ENCODE data around the gene DCAF12.
"Not testable (repeated sequence)": the region's sequence is repeated elsewhere in the genome, so short reads cannot be mapped to it uniquely, and the experiment has no call there.

DCAF12 gene

DNA sequence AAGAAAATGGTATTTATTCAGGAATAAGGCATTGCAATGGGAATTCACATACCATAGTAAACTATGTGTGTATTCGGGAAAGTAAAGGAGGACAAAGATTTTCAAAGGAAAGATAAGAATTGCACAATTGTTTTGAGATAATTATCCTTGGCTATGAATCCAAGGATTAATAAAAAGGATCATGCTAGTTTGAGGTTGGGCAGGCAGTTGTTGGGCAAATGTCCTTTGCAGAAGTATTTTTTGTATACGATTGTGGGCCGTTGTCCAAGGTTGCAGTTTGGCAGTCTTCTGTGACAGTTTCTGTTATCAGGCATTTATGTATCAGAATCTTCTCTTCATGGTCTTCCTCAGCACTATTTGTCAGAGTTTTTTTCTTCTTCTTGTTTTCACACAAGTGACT is 67.2 kb downstream of the DCAF12 start:
- DNase-seq: no peak

DNA sequence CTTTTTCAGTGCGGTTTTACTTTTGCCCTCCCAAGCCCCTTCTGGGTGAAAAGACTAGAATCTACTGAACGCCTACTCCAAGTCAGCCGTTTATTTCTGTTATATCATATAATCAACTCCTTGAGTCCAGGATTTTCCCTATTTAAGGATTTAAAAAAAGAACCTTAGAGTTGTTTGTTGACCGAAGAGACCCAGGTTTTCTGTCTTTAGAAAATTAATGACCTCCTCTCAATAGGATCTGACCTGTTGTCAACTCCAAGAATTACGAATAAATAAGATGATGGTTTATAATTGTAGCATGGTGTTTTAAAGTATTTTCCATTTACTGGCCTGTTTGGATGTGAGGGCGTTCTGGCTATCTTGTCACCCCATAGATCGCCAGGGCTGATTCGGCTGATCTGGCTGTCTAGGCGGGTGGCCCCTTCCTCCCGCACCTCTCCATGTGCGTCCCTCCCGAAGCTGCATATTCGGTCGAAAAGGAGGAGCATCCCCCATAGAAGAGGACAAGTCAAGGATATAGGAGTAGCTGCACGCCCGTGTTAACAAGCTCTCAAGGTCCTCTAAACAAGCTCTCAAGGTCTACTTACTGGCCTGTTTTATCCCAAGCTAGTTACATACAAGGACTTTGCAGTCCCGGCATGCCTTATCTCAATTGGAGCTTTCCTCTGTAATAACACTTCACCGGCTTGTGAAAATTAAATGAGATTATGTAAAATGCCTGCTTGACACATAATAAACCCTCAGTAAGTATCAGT is 76.7 kb downstream of the DCAF12 start:
- DNase-seq: no peak

DNA sequence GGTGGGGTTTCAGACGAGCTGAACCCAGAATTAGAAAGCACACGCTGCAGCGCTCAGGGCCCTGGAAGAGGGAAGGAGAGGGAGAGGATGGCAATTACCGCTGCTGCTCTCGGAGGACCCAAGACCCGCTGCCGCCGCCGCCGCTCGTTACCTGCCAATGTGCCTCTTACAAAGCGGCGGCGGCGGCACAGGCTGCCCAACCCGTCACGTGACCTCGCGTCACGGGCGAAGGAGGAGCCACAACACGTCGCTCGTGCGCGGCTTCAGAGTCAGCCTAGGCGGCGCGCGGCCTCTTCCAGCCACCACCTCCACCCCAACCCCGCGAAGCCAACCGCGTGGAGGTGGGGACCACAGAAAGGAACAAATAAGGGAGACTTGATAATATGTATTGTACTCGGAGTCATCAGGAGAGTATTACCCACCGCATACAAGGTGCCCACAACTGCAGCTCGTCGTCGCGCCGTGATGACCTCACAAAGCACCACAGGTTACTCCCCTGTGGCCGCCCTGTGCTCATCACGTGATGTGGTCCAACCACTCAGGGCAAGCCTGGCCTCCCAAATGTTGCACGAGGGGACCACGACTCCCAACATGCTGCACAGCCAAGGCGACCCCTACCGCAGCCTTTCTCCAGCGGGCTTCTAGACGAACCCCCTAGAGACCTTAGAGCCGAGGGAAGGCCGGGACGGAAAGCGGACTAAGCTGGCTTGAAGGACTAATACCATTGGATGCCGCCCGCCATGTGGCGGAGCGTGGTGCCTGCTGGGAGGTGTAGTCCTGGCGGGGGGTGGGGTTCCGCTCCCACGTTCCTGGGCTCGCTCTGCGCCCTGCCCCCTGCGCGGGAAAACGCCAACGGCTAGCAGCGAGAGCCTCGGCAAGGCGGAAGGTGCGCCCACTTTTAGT is 77.5 kb downstream of the DCAF12 start, which contains the start of gene UBAP2:
Gene UBAP2 (minus strand): TSS at position 161 of the 903 bp plus-strand sequence. CDS start 31,739 bp downstream, outside the sequence.
- peak; percentile 90 for DNase-seq

DNA sequence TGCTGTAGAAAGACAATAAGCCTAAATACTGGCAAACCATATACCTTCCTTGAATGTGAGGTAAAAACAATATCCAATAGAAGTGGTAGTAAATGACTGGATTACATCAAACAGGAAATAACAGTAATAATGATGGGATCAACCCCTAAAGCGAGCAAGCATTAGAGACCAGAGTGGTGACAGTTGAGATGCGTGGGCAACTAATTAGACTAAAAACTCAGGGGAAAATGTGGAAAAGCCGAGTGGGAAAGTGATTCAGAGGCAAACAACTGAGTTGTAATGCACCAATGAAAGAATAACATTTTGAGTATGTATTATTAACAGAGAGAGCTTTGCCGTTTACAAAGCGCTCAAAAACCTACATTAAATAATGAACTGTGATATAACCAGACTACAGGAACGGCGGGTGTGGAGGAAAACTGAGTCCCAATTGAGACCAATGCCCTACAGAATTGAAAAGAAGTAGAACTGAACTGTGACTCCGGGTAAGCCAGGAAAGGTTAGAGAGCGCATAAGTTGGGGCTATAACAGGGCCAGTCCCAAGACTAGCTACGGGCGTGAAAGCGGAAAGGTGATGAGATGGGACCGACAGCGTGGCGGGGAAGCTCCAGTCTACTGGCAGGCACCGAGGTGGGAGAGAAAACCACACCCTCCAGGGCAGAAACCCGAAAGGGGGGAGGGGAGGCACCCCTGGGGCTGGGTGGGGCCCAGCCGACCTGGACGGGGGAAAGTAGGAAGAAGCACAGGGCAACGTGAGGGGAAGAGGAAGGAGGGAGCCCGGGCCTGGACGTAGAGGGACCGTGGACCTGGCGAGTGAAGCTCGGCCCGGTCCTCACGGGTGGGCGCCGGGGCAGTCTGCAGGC is 78.4 kb downstream of the DCAF12 start:
- peak in 1 of 2 experiments; percentile 53 for DNase-seq

DNA sequence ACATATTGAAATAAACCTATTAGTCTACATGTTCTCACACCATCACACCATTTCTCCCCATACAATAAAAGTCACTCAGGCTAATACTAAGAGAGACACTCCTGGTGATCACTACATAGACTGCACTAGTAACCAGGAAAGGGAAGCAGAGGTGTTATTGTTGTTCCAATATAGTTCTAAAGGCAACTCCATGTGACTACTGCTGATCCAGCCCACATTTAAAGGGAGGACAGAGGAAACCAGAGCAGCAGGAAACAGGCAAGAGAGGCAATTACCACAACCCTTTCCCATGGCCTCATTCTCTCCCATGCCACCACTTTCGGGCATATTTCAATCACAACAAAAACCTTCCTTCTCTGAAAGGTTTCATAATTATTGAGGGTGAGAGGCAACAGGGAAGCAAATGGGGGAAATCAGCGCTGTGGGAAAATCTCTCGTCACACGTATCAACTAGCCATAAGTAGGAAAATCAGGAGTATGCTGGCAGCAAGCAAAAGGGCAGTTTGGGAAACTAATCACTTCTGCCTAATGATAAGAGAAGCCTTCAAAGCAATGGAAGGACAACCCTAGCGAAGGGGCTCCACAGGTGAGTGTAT is 79.6 kb downstream of the DCAF12 start:
- peak; percentile 56 to 60 for DNase-seq

DNA sequence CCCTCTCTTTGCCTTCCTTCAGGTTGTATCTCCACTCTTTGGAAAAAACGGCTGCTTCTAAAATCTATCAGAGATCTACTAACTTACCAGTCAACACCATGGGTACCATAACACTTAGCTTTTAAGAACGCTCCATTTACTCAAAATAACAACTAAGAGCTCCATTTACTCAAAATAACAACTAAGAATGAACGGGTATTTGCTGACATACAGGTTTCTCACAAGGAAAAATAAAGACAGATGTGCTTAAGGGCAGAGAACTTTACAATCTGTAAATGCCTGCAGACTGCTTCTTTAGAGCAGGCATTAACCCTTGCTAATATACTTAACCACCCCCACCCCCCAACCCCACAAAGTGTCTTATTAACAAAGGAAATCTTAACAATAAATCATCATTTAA is 80.6 kb downstream of the DCAF12 start:
- DNase-seq: no peak

DNA sequence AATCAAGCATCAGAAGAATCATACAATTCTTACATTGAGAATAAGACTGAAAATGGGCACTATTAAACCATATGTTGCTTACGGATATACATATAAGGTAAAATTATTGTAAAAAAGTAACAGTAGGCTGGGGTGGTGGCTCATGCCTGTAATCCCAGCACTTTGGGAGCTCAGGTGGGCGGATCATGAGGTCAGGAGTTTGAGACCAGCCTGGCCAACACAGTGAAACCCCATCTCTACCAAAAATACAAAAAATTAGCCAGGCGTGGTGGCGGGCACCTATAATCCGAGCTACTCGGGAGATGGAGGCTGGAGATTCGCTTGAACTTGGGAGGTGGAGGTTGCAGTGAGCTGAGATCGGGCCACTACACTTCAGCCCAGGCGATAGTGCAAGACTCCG is 84.4 kb downstream of the DCAF12 start:
- DNase-seq: not testable (repeated sequence)

DNA sequence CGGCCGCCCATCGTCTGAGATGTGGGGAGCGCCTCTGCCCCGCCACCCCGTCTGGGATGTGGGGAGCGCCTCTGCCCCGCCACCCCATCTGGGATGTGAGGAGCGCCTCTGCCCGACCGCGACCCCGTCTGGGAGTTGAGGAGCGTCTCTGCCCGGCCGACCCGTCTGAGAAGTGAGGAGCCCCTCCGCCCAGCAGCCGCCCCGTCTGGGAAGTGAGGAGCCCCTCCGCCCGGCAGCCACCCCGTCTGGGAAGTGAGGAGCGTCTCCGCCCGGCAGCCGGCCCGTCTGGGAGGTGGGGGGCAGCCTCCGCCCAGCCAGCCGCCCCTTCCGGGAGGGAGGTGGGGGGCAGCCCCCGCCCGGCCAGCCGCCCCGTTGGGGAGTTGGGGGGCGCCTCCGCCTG is 87.6 kb downstream of the DCAF12 start:
- not testable (repeated sequence) for DNase-seq

DNA sequence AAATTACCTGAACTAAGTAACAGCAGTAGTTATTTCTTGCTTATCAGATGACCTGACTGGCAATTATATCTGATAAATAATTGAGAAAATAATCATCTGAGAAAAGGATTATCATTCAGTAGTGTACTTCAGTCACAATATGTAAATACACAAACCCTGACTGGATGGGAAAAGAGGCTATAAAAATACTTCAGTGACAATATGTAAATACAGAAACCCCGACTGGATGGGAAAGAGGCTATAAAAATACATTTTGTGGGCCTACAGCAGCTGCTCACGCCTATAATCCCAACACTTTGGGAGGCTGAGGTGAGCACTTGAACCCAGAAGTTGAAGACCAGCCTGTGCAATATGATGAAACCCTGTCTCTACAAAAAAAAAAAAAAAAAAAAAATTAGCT is 88.9 kb downstream of the DCAF12 start:
- no peak for DNase-seq

DNA sequence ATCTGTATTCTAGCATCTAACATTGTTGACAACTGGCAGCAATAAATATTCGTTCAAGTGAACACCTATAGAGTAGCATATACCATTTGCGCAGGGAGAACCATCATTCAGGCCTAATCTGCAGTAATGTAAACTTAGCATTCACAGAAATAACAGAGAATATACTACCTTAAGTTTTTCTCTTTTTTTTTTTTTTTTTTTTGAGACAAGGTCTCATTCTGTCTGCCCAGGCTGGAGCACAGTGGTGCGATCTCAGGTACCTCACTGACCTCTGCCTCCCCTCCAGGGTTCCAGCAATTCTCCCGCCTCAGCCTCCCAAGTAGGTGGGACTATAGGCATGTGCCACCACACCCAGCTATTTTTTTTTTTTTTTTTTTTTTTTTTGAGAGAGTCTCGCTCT is 89.9 kb downstream of the DCAF12 start:
- DNase-seq: no peak
